Measurements from ENCODE around the gene SOX1. TPM values are rescaled to one million over a fixed set of nuclear protein-coding genes. Genes with fewer than 3 reads are reported as not detected.

Gene SOX1
- polyA plus RNA-seq, 3 donors: not detected

- 40 to 44% (median 42%) methylated on average over 11 of the region's 11 CpGs for WGBS, 3 donors
- no peak overlapping the region for H3K27ac ChIP-seq (ENCODE audit: low read depth, low read length)
Observed at GRCh38 chr13:112101360-112101930, 34.5 kb downstream of the SOX1 start.

- no peak overlapping the region for H3K27ac ChIP-seq (ENCODE audit: low read depth, low read length)
- 12 to 18% (median 14%) methylated on average over 7 of the region's 7 CpGs for WGBS, 3 donors
Observed at GRCh38 chr13:112102243-112102642, 35.3 kb downstream of the SOX1 start.

GRCh38 chr13:112103260-112103838 lies 36.4 kb downstream of the SOX1 start:
- WGBS, 3 donors: 17 to 22% (median 19%) methylated on average over 17 to 19 of the region's 19 CpGs

GRCh38 chr13:112103961-112104880 lies 37.3 kb downstream of the SOX1 start:
- 2 to 3% (median 2%) methylated on average over 64 to 76 of the region's 76 CpGs for WGBS, 3 donors
- no peak overlapping the region for H3K27ac ChIP-seq (ENCODE audit: low read depth, low read length)

More at GRCh38 chr13:112103260-112103838, 36.4 kb downstream of the SOX1 start:
- no peak overlapping the region for H3K27ac ChIP-seq (ENCODE audit: low read depth, low read length)

- H3K27ac ChIP-seq (ENCODE audit: low read depth, low read length): no peak overlapping the region
- WGBS, 3 donors: 2% methylated on average over 14 to 44 of the region's 44 CpGs
Observed at GRCh38 chr13:112104881-112105234, 37.9 kb downstream of the SOX1 start.

- no peak overlapping the region for H3K27ac ChIP-seq (ENCODE audit: low read depth, low read length)
- WGBS, 3 donors: 2 to 4% (median 4%) methylated on average over 30 to 35 of the region's 35 CpGs
Observed at GRCh38 chr13:112105244-112105681, 38.3 kb downstream of the SOX1 start.

GRCh38 chr13:112105892-112106291 lies 38.9 kb downstream of the SOX1 start:
- H3K27ac ChIP-seq (ENCODE audit: low read depth, low read length): no peak overlapping the region
- 1 to 4% (median 2%) methylated on average over 21 of the region's 21 CpGs for WGBS, 3 donors

GRCh38 chr13:112106478-112107141 lies 39.7 kb downstream of the SOX1 start:
- 2 to 5% (median 3%) methylated on average over 36 of the region's 36 CpGs for WGBS, 3 donors
- no peak overlapping the region for H3K27ac ChIP-seq (ENCODE audit: low read depth, low read length)

GRCh38 chr13:112107289-112107688 lies 40.3 kb downstream of the SOX1 start:
- WGBS, 3 donors: 25 to 28% (median 28%) methylated on average over 18 of the region's 18 CpGs

GRCh38 chr13:112110479-112110878 lies 43.5 kb downstream of the SOX1 start:
- H3K27ac ChIP-seq (ENCODE audit: low read depth, low read length): no peak overlapping the region

More at GRCh38 chr13:112107289-112107688, 40.3 kb downstream of the SOX1 start:
- H3K27ac ChIP-seq (ENCODE audit: low read depth, low read length): no peak overlapping the region

GRCh38 chr13:112111239-112111857 lies 44.4 kb downstream of the SOX1 start:
- WGBS, 3 donors: 40 to 60% (median 59%) methylated on average over 10 of the region's 10 CpGs
- no peak overlapping the region for H3K27ac ChIP-seq (ENCODE audit: low read depth, low read length)

GRCh38 chr13:112112534-112113276 lies 45.8 kb downstream of the SOX1 start:
- H3K27ac ChIP-seq (ENCODE audit: low read depth, low read length): no peak overlapping the region
- WGBS, 3 donors: 75 to 83% (median 82%) methylated on average over 15 of the region's 15 CpGs

GRCh38 chr13:112113348-112113747 lies 46.4 kb downstream of the SOX1 start:
- 52 to 76% (median 59%) methylated on average over 7 of the region's 7 CpGs for WGBS, 3 donors
- H3K27ac ChIP-seq (ENCODE audit: low read depth, low read length): no peak overlapping the region

- WGBS, 3 donors: 52 to 64% (median 62%) methylated on average over 4 of the region's 4 CpGs
- H3K27ac ChIP-seq (ENCODE audit: low read depth, low read length): no peak overlapping the region
Observed at GRCh38 chr13:112113851-112114250, 46.9 kb downstream of the SOX1 start.

- no peak overlapping the region for H3K27ac ChIP-seq (ENCODE audit: low read depth, low read length)
- WGBS, 3 donors: 58 to 77% (median 63%) methylated on average over 11 of the region's 11 CpGs
Observed at GRCh38 chr13:112114391-112114790, 47.4 kb downstream of the SOX1 start.

- WGBS, 3 donors: 71 to 78% (median 74%) methylated on average over 20 of the region's 20 CpGs
Observed at GRCh38 chr13:112115403-112116091, 48.6 kb downstream of the SOX1 start.

GRCh38 chr13:112116187-112116950 lies 49.4 kb downstream of the SOX1 start:
- H3K27ac ChIP-seq (ENCODE audit: low read depth, low read length): no peak overlapping the region
- 73 to 84% (median 83%) methylated on average over 22 of the region's 22 CpGs for WGBS, 3 donors

More at GRCh38 chr13:112115403-112116091, 48.6 kb downstream of the SOX1 start:
- no peak overlapping the region for H3K27ac ChIP-seq (ENCODE audit: low read depth, low read length)

All from adipose tissue (tissue), 3 donors.